ENCODE data around the gene ARHGAP25. TPM values are rescaled to one million over a fixed set of nuclear protein-coding genes. Genes with fewer than 3 reads are reported as not detected.
A peak's percentile ranks its signal among the peaks of the same experiment; 100 is the strongest.
"Not testable (repeated sequence)": the region's sequence is repeated elsewhere in the genome, so short reads cannot be mapped to it uniquely, and the experiment has no call there.

ARHGAP25 gene
- total RNA-seq, 1 donor from 2014 or later = 3.1 TPM

DNA sequence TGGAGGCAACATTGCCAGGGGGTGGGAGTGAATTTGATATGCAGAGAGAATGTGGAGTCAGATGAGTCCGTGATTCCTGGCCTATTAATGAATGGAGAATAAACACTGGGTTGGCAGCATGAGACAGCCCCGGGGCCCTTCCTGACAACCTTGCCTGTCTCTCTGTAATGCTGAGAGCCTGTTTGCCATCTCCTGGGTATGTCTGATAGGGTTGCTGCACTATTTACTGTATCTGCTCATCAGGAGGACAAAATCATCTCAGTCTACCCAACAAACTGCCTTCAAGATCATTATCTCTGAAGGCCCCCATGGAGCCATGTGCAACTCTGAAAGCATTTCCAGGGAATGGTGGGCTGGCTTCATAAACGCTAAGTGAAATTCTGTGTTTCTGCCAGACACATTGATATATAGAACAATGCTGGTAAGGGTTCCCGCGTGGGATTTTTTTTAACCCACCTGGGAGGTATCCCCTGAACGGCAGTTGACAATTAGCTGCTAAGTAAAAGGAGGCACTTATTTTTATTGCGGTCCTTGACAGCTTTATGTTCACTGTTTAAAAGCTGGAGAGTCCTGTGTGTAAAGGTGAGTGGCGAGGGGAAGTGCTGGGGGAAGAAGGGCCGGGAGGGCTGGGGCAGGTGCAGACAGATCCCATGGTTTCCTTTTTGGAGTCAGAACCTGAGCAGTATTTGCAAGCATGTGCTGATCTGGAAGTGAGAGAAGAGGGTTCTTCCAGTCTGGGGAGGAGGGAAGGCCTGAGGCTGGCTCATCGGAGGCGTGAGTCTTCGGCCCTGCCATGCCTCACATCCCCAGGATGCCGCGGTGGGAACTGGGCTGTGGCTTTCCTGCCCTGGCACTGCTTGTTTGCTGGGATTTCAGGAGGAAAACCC is 64.8 kb downstream of the ARHGAP25 start:
- ATAC-seq = peak; percentile 71

DNA sequence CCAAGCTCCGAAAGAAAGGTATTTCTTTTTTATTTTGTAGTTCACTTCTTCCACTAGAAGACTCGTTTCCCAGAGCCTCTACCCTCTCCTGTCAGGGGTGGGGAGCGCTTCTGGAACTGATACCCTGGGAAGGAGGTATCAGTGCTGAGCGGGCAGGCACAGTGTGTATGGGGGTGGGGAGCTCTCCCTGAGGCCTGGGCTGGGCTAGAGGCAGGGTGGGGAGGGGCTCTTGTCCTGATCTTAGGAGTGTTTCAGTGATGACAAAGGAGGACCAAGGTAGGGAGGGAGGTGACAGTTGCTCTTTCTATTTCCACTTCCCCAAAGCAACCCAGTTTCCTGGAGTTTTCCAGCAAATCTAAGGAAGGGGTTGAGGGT is 65.4 kb downstream of the ARHGAP25 start:
- peak; percentile 30 for ATAC-seq

DNA sequence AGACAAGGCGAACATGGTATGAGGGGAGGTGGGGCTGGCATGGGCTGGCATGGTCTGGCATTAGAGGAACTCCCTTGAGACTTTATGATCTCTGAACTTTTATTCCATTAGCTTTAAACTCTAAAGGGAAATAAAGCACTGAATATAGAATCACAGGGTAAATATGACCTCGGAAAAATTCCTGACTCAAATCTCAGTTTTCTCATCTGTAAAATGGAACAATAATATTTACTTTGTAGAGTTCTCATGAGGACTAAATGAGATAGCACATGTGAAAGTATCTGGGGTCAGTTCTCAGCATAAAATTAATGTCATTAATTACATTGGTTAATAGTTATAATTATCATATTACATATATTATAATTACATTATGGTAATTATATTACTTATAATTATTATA is 65.9 kb downstream of the ARHGAP25 start:
- no peak for ATAC-seq

DNA sequence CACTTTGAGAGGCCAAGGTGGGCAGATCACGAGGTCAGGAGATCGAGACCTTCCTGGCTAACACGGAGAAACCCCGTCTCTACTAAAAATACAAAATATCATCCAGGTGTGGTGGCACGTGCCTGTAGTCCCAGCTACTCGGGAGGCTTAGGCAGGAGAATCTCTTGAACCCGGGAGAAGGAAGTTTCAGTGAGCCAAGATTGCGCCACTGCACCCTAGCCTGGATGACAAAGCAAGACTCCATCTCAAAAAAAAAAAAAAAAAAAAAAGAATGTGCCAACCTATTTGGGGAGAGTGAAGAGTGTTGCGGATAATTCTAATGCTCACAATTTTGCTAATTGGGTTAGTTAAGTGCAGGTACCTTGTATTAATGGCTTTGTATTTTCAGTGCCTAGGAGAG is 67.5 kb downstream of the ARHGAP25 start:
- not testable (repeated sequence) for ATAC-seq

DNA sequence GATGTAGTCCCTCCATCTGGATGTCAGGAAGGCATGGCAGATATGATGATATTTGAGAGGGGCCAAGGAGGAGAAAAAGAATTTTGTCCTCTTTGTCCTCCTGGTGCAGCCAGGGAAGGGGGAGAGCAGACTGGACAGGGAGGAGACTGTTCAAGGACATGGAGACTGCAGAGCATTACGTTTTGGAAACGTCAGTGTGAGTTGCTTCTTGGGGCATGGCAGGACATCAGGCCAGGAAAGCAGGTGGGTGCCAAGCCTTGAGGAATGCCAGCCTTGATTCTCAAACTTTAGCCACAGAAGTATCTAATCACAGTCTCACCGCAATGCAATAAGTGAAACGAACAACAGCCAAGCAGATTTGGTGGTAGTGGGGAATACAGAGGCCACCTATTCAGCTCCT is 70.4 kb downstream of the ARHGAP25 start:
- ATAC-seq = no peak

DNA sequence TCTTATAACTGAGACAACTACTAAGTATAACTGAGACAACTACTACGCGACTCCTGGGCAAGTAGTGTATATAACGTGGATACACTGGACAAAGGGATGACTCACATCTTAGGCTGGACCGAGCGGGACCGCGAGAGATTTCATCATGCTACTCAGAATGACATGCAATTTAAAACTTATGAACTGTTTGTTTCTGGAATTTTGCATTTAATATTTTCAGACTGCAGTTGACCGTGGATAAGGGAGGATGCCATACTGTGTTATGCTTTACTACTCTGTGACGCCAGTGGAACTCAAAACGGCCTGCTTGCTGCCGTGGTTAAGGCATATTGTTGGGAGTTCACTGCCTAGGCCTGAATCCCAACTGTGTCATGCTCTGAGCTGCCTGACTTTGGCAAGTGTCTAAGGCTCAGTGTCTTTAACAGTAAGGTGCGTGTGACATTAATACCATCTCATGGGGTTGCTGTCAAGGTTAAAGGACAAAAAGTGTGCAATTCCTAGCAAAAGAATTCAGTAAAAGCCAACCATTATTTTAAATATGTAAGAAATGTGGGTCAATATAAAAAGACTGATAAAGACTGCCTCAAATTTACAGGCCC is 72.0 kb downstream of the ARHGAP25 start:
- peak; percentile 43 for ATAC-seq

DNA sequence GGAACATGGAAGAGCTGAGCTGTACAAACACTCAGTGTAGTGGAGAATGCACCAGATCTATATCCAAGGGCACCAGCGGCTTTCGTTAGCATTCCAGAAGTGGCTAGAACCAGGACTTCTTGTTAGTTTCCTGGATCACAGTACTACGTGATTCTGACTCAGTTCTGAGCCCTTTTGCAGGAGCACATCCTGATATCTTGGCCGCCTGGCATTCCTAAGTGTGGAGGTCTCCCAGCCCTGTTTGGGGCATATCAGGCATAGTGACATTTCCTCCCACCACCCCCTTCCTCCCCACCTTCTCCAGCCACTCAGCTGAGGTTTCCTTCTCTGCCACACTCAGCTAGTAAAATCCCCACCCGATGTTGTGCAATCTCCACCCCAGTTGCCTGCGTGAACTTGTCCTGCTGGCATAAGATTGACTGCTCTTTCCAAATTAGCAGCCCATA is 73.2 kb downstream of the ARHGAP25 start:
- ATAC-seq = peak; percentile 79

DNA sequence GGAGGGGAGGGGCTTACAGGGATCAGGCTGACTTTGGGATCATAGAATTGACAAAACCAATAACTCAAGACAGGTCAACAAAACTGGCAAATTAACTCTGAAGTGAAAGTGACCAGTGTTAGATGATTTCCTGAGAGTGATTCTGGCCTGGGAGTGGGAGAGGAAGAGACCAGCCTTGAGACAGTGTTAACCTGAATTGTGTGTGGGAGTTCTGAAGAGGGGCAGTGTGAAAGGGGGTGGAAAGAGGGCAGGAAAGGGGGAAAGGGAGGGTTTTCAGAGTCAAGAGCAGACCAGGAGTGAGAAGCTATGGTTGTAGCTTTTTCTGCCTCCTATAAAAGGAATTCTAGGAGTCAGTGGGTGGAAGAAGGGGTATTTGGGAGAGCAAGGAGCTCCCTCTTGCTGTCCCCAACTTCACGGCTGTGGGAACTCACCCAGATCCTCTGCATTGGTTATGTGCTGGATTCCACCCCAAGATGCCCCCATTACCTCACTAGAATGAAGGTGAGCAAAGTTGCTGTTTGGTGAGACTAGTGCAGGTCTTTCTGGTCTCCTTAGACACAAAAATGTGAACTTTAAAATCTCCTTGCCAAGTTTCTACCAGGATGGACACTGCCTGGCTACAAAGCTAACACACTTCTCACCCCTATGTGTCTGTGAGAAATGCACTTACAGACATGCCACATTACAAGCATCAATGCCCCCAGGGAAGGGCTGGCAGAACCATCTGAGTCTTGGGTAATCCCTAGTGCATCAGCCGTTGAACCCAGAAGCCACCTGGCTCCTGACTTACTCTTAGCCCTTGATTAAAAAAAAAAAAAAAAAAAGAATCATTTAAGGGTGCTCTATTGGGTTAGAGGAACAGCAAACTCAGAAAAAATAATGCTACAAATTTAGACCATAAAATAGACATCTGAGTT is 75.0 kb downstream of the ARHGAP25 start:
- ATAC-seq = peak; percentile 37

DNA sequence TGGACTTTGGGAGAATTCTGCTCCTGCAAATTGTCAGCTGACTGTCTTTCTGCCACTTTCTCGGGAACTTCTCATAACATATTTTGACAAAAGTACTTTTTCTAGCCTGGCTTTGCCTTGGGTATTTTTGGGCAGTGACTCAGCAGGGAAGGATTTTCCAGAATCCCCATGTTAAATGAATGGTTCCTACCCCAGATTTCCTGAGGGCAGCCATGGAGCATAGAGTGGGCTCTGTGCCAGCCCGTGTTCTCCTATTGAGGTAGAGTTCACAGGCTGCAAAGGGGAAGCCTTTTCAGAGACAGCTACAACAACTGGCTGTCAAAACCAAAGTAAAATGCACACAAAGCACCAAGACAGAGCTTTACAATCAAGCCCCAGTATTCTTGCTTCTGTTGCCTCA is 76.8 kb downstream of the ARHGAP25 start:
- ATAC-seq = peak; percentile 24

DNA sequence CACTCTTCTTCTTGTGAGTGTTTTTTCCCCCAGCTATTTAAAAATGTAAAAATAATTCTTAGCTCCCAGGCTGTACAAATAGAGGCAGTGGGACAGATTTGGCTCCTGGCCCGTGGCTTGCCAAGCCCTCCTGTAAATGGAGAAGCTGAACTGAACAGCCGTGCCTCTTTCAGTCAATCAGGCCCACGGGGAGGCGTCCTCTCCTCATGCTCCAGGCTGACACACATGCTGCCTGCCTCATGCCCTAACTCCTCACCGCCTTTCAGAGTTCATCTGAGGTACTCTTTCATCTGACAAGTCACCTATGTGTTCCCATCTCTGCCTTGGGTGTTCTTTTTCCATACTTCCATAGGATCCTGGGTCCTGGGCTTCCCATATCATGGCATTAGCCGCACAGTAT is 77.6 kb downstream of the ARHGAP25 start:
- ATAC-seq = no peak

DNA sequence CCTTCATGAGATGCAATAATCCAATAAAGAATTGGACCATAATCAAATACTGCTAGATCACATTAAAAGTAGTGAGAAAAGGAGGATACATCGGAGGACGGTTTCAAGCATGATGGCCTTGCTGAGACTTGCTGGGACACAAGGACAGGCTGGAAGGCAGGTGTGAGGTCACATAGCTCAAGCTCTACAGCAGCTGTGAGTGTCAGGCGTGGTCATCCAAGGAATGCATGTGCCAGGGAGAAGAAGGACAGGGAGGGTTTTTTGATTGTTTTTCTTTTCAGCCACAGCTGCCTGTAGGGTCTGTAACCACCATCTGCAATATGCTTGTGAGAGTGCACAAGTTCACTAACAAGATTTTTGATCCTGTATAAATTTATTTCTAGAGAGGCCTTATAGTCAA is 79.0 kb downstream of the ARHGAP25 start:
- ATAC-seq = no peak

DNA sequence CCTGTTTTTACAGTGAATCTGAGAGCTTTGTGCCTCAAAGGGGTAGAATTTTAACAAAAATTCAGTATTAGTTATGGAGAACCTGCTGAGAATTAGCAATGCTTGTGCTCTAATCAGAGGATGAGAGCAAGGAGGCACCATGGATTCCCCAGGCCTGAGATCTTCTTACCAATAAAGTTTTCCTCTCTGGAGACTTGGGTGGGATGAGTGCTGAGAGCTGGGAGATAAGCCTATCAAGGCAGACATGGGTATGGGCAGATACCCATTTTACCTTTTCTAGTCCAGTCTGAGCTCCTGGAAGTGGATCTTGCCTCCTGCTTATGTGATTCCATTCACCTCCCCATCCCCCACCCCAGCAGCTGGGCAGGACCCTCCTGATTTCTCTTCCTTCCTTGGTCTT is 82.7 kb downstream of the ARHGAP25 start:
- ATAC-seq = no peak

DNA sequence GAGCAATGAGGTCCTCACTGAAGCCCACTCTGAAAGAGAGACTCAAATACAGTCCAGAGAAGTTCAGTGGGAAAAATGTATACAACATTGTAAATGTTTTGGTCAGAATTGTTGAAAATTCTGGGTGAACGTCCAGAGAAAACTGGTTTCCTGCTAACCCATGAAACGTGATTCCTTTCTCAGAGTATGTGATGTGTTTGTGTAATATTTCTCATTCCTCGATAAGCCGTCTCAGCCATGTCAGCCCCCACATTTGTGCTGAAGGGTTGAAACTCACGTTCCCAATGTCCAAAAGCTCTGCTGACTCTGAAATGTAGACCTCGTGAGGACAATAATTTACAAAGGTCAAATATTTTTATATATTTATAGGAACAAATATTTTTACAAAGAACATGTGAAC is 84.9 kb downstream of the ARHGAP25 start:
- ATAC-seq = no peak

DNA sequence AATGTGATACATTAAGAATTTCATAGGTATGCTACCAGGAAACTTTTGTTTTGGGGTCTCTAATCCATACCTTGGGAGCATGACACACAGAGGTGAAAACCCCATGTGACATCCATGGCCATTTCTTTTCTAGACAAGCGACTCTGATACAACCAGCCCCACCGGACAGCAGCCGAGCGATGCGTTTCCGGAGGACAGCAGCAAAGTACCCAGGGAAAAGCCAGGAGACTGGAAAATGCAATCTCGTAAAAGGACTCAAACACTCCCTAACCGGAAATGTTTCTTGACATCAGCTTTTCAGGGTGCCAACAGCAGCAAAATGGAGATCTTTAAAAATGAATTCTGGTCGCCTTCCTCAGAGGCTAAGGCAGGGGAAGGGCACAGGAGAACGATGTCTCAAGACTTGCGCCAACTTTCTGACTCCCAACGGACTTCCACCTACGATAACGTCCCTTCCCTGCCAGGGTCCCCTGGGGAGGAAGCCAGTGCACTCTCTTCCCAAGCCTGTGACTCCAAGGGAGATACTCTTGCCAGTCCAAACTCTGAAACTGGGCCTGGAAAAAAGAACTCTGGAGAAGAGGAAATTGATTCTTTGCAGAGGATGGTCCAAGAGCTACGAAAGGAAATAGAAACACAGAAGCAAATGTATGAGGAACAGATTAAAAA is 87.7 kb downstream of the ARHGAP25 start:
- ATAC-seq = no peak

DNA sequence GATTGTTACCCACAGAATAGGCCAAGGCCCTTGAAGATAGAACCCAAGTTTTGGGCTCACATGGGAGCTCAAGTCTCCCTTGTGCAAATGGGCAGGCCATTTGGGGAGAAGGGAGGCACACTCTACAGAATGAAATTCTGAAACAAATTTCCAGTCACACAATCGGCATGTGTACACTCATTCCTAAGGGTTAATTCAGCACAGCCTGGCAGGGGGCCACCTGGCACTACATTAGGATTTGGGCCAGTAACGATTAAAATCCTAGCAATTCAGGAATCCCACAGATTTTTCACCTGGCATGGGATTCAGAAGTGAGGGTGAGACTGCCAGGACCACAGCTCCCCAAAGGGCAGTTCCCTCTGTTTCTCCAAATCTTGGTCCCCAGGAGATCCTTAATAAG is 90.2 kb downstream of the ARHGAP25 start:
- no peak for ATAC-seq

DNA sequence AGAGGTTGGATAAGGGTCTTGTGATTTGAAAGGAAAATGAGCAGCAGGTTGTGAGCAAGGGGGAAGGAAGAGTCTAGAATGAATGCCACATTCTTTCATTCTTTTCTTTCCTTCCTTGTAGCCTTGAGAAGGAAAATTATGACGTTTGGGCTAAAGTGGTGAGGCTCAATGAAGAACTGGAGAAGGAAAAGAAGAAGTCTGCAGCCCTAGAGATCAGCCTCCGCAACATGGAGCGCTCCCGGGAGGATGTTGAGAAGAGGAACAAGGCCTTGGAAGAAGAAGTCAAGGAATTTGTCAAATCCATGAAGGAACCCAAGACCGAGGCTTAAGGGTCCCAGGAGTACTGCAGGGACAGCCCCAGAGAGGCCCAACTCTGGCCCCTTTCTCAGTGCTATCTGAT is 91.3 kb downstream of the ARHGAP25 start:
- ATAC-seq = no peak

DNA sequence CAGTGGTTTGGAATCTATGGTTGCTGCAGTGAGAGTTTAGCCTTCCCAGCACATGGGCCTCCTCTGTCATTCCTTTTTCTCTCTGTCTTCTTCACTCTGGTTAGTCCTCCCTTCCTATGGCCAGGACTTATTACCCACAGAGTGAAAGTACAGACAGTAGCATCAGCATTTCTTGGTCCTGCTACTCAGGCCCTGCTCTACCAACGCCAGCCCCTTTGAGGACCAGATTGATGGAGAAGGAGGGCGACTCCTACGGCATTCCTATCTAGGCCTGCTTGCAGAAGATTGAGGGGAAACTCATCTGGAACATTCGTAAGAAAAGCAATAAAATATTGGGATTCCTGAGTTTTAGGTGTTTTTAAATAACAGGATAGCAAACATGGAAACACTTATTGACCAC is 93.1 kb downstream of the ARHGAP25 start:
- ATAC-seq = no peak

DNA sequence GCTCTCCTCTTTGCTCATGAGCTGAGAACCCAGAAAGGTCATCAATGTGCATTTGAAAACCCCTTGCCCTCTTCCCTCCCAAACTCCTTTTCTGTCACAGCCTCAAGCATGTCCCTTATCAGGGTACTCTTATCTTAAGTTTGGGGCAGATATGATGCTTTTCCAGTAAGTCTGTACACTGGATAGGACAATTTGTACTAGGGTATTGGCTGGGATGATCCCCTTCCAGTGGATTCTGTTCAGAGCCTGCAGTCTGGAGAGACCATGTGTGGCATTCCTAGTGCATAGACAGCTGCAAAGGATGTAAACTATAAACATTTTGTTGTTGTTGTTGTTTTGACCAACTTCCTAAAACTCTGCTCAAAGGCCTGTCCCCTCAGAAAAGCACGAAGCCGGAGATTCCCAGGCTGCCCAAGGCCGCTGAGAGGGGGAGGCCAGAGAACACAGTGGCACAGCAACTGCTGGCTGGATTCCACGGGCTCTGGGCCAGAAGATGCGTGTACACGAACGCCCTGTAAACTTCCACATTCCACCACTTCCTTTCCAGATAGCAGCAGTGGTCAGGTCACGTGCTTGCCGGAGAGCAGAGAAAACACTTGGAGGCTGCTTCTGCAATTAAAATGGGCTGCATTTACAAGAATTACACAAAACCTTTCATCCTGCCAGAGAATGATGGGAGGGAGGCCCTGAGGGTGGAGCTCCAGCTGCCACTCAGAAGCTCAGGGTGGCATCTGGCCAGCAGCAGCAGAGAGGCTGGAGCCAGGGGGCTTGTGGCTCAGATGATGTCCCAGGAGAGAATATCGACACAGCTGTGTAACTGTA is 94.5 kb downstream of the ARHGAP25 start:
- peak; percentile 70 for ATAC-seq

DNA sequence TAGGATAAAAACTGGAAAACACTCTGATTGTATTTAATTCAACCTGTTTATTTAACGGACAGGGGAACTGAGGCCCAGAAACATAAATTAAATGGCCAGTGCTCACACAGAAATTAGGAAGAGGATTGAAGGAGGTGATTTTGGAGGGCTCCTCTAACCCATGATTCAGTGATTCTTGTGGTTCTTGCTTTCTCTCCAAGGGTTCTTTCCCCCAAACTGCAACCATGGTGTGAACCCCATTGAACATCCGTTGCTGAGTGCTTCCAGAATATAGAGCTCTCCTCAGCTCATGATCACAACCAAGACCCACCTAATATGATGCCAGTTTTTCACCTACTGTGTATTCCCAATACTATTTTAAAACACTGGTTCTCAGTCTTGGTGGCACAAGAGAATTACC is 95.1 kb downstream of the ARHGAP25 start:
- no peak for ATAC-seq

DNA sequence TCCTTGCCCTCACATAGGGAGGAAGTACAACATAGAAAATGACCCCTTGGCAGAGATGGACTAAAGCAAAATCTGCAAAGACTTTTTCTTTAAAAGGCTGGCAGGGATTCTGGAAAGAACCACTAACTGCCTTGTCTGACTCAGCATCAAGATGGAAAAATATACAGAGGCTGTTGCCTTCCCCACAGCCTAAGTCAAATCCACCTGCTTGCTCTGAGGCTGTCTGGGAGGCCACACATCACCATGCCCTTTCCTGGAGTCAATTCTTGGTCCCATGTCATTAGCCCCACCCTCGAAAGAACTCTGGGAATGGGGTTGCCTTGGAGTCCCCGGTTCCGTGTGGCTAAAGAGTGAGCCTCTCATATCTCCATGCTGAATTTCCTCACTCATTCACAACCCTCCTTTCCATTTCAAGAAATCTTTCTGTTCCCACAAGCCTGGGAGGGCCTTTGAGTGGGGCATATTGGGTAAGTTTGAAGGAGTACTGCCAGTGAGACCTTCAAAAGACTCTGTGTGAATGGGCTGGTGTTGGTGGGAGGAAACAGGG is 97.1 kb downstream of the ARHGAP25 start:
- peak; percentile 11 for ATAC-seq

DNA sequence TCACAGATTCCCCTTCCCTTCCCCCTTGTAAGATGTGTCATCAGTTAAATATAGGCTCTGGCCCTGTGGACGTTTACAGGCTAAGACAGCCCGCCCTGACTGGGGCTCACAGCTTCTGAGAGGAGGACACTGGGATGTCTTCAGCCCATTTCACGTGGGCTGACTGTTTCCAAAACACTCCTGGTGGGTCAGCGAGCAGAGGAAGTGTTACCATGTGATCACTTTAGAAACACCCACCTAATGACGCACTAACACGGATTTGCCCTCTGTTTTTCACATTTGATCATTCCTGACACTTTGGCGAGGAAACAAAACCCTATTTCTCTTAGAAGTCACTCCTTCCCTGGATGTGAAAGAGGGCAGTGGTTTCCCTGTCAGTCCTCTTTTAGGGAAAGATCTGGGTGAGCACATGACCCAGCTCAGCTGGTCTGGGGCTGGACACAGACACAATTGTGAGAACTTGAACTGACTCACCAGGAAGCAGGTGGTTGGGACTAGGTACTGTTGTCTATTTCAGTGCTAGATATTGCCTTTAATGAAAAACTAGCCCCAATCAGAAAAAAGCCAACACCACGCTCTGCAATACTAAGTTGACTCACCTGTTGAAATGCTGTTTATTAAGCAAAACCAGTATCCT is 97.7 kb downstream of the ARHGAP25 start:
- peak; percentile 49 for ATAC-seq
